ENCODE results near the gene TENT4B.
"Not testable (repeated sequence)": the region's sequence is repeated elsewhere in the genome, so short reads cannot be mapped to it uniquely, and the experiment has no call there.

TENT4B gene

GRCh38 chr16:50152807-50153595, at the start of gene TENT4B:
TSS of gene TENT4B (plus strand) at chr16:50153306. CDS start at chr16:50153622, 316 bp downstream.
- peak; percentile 60 for DNase-seq

- DNase-seq = no peak
These were observed 49.3 kb upstream of the TENT4B start for GRCh38 chr16:50103764-50104163.

- no peak for DNase-seq
These were observed 38.6 kb upstream of the TENT4B start for GRCh38 chr16:50114357-50115129.

GRCh38 chr16:50120711-50121110, 32.4 kb upstream of the TENT4B start:
- no peak for DNase-seq

GRCh38 chr16:50121278-50121677, 31.8 kb upstream of the TENT4B start:
- no peak for DNase-seq

- DNase-seq = no peak
These were observed 31.2 kb upstream of the TENT4B start for GRCh38 chr16:50121721-50122445.

- no peak for DNase-seq
These were observed 29.7 kb upstream of the TENT4B start for GRCh38 chr16:50123417-50123816.

- DNase-seq = no peak
These were observed 28.3 kb upstream of the TENT4B start for GRCh38 chr16:50124769-50125168.

GRCh38 chr16:50126183-50126582, 26.9 kb upstream of the TENT4B start:
- DNase-seq = no peak

GRCh38 chr16:50132571-50132970, 20.5 kb upstream of the TENT4B start:
- DNase-seq = not testable (repeated sequence)

GRCh38 chr16:50133214-50133613, 19.9 kb upstream of the TENT4B start:
- DNase-seq = no peak

GRCh38 chr16:50136399-50136798, 16.7 kb upstream of the TENT4B start:
- DNase-seq = no peak

GRCh38 chr16:50137268-50137667, 15.8 kb upstream of the TENT4B start:
- no peak for DNase-seq

GRCh38 chr16:50139580-50139979, 13.5 kb upstream of the TENT4B start:
- no peak for DNase-seq

- DNase-seq = no peak
These were observed 8.9 kb upstream of the TENT4B start for GRCh38 chr16:50144211-50144610.

- no peak for DNase-seq
These were observed 6.3 kb upstream of the TENT4B start for GRCh38 chr16:50146479-50147435.

- DNase-seq = no peak
These were observed 1.8 kb upstream of the TENT4B start for GRCh38 chr16:50151322-50151721.

GRCh38 chr16:50151756-50152155, 1.4 kb upstream of the TENT4B start:
- no peak for DNase-seq

- DNase-seq = peak; percentile 60
These were observed 727 bp upstream of the TENT4B start for GRCh38 chr16:50152351-50152806.

GRCh38 chr16:50153596-50154419, 702 bp downstream of the TENT4B start:
- no peak for DNase-seq

- no peak for DNase-seq
These were observed 1.4 kb downstream of the TENT4B start for GRCh38 chr16:50154420-50154950.

Measured in NCI-H1092 (cell line).